HTERT RPE-1 (cell line): ENCODE measurements around the gene QRFPR.
"Not testable (repeated sequence)": the region's sequence is repeated elsewhere in the genome, so short reads cannot be mapped to it uniquely, and the experiment has no call there.

Source experiments
- in situ Hi-C: fragments of 300-500 bp; cut with MboI; formaldehyde crosslinking; loops from 4 replicates; pipeline ENCODE4 v1.14.3; 2020; ENCODE audit warnings: low sequenced_read_pairs

Gene QRFPR

DNA sequence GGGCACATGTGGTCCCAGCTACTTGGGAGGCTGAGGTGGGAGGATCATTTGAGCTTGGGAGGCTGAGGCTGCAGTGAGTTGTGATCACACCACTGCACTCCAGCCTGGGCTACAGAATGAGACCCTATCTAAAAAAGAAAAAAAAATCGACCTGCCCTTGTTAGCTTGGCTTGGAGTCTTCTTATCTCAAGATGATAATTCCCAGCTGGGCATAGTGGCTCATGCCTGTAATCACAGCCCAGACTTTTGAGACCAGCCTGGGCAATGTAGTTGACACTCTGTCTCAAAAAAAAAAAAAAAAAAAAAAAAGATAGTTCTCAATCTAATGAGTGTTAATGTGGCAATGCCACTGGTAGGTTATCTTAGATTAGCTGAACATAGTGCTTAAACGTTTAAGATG, 41.0 kb downstream of the QRFPR start:
- in situ Hi-C loops: no loop called here

- in situ Hi-C loops: no loop called here
Measured at GRCh38 chr4:121339307-121339706, 41.5 kb downstream of the QRFPR start.

- in situ Hi-C loops: no loop called here
Measured at GRCh38 chr4:121338518-121338917, 42.3 kb downstream of the QRFPR start.

GRCh38 chr4:121336706-121337105, 44.1 kb downstream of the QRFPR start:
- in situ Hi-C loops: no loop called here

DNA sequence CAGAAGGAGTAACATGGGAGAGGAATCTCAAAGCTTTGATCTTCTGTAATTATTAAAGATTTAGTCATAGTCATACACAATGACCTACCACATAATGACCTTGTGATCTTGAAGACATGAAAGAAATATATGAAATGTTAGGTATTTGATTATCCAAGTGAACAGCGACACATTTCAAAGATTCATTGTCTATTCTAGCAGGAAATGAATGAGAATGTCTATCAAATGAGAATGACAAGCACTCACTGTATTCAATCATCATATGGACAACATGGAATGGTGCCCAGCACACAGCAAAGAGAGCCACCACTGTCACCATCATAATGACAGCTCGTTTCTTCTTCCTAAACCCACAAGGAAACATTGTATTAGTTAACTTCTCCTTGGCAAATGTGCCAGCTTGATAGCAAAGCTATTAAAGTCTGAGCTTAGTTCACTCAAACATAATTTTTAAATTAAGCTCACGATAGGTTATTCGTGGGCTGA, 50.6 kb downstream of the QRFPR start:
- in situ Hi-C loops: no loop called here

DNA sequence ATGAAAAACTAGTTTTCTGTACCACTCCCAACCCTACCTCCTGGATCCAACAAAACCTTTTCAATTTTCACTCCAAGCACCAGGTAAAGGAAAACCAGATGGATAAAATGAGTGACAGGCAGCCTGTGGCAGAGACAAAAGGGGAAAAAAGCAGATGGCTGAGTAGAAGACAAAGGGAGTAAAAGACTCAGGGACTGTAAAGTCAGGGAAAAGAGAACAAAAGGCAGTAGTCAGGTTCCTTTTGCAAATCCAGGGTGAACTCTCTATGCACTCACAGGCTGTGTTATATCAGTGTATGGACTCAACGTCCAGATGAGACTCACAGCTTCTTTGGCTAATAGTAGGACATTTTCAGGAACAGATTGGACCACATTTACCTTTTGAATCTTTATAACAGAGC, 54.2 kb downstream of the QRFPR start:
- in situ Hi-C loops: no loop called here

DNA sequence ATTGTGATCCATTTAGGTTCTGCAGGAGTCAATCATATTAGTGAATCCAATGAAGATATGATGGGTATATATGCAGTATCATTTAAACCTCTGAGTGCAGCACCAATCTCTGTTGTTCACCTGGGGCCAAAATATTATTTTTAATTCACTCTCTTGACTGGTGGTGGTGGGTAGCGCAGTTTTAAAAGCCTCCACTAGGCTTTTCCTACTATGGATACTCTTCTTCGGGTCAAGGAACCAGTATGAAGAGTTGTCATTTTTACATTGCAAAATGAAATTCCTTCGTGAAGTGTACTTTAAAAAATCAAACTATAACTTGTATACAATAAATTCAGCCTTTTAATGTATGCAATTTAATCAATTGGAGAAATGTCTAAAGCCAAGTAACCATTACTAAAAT, 56.5 kb downstream of the QRFPR start:
- in situ Hi-C loops: no loop called here

DNA sequence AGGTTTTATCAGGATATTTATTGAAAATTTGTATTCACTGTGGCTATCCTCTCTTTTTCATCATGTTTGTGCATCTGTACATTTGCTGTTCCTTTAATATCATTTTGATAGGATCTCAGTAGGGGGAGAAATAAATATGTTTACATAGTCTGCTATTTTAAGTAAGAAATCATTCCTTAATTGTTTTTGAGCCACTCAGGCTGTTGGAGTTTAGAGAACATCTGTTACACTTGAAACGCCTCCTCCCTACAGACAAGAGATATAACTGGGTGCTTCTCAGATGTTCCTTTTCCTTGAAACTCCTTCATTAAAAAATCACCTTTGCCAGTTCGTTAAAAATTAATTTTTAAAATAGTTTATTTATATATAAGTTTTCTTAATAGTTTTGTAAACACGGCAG, 59.4 kb downstream of the QRFPR start:
- in situ Hi-C loops: no loop called here

- in situ Hi-C loops: no loop called here
Measured at GRCh38 chr4:121316091-121316490, 64.7 kb downstream of the QRFPR start.

- in situ Hi-C loops: not testable (repeated sequence)
Measured at GRCh38 chr4:121313430-121313829, 67.4 kb downstream of the QRFPR start.

DNA sequence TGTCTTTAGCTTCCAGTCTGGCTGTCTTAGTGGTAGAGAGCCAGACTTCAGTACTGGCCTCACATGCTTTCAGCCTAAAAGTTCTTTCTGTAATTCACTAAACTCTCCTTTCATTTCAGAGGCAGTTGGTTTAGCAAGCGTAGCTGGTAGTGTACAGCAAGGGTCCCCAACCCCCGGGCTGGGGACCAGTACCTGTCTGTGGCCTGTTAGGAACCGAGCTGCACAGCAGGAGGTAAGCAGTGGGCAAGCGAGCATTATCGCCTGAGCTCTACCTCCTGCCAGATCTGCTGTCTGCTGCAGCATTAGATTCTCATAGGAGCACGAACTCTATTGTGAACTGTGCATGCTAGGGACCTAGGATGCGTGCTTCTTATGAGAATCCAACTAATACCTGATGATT, 72.0 kb downstream of the QRFPR start:
- in situ Hi-C loops: no loop called here

- in situ Hi-C loops: no loop called here
Measured at GRCh38 chr4:121308328-121308663, 72.5 kb downstream of the QRFPR start.

DNA sequence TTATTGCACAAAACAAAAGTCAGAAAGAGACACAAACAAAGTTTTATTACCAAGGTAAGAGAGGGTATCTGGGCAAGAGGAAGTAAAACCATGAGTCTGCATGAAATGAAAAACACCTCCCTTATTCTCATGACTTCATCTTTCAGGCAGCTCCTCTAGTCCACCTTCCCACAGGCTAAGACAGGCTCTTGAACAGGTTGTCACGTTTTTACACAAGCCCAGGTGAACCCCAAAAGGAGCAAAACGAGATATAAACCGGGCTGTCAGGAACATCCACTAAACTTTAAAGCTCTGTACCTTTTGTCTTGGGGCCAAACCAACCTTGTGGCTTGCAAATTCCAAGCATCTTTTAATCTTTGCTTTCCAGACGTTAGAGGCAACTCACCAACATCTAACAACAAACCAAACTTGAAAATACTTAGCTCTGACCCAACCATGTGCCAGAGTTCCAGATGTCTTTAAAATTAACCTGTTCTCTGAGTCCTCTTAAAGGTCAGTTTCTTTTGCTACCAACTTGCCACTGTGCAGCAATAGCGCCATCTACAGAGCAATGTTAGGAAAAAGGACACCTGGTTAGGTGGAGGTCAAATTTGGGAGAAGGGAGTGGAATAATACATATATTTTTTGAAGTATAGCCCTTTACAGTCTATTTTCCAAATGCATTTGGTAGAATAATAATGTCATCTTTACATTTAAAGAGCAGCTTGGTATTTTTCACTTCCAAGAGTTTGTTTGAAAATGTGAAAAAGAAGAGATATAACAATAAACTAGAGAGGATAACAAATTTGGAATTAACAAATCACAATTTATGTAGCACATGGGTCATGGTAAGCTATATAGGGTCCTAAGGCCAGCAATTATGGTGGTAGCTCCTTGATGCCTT, 73.1 kb downstream of the QRFPR start:
- in situ Hi-C loops: no loop called here

GRCh38 chr4:121306931-121307330, 73.9 kb downstream of the QRFPR start:
- in situ Hi-C loops: no loop called here

- in situ Hi-C loops: no loop called here
Measured at GRCh38 chr4:121304893-121305292, 75.9 kb downstream of the QRFPR start.

DNA sequence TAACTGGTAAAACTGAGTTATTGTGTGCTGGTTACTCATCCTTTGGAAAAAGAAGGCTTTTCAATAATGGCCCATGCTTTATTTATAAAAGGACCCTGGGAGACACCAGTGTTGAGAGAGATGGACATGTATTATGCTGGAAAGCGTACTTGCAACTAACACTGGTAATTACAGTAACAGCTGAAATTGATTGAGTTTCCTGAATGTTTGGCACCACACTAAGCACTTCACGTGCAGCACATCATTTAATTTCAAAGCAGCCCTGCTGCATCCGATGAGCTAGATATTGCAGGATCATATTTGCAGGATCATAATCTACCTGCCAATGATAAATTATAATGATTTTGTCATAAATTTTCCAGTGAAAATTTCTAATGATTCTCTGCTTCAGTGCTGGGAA, 81.5 kb downstream of the QRFPR start:
- in situ Hi-C loops: no loop called here

DNA sequence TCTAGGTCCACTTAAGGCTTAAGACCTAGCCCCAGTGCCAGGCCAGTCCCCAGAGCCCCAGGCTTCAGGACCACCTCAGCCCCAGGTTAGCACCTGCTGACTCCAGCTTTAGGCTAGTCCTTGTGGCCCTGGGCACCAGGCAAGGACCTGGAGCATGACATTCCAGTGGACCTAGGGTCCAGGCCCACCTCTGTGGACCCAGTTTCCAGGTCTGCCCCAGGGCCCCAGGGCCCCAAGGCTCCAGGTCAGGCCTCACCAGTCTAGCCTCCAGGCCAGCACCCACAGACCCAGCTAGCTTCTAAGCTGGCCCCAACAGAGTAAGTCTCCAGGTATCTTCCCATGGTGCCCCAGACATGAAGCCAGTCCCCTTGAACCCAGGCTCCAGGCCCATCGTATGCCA, 97.5 kb downstream of the QRFPR start:
- in situ Hi-C loops: no loop called here

DNA sequence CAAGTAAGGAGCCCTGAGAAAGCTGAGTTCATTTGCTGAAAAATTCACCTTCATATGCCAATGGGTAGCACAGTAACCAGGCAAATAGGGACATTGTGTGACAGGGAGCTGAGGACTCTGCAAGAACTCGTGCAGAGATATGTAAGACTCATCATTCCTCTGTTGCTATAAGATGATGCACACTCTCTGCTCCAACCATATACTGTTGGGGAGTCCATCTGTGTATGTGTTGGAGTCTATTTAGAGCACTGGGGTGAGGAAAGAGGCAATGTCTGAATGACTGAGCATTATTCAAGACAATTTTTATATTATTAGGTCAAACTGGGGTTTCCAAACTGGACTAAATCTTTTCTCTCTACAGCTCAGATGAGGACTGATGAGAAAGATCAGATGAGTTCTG, 100.4 kb downstream of the QRFPR start:
- in situ Hi-C loops: no loop called here

- in situ Hi-C loops: no loop called here
Measured at GRCh38 chr4:121278811-121279368, 101.9 kb downstream of the QRFPR start.
